OCI-LY7 (cell line): ENCODE measurements around the gene SYK. TPM values are rescaled to one million over a fixed set of nuclear protein-coding genes. Genes with fewer than 3 reads are reported as not detected.

Source experiments
- BruUV-seq: library from RNA; stranded (reverse); fragments of 400-500 nt; replicated peaks from 2 replicates; lab custom pipeline; 2021; lab: Mats Ljungman, UMichigan
- CTCF ChIA-PET: fragments of 300-600 bp; sonication (Branson Sonifier 250); formaldehyde crosslinking; loops from one replicate; lab custom pipeline; 2022; ENCODE audit warnings: antibody characterized with exemption; ENCODE audit not compliant: unreplicated experiment; lab: Charles Lee
- POLR2A ChIA-PET: fragments of 300-600 bp; sonication (Branson Sonifier 250); formaldehyde crosslinking; loops from one replicate; lab custom pipeline; 2022; ENCODE audit warnings: antibody characterized with exemption; lab: Charles Lee
- DNase-seq: peaks from one replicate; pipeline ENCODE4 v3.0.0-alpha.2; 2015; ENCODE audit warnings: low spot score
- H2AFZ ChIP-seq: fragments of 200-600 bp; sonication (generic), shearing (Covaris generic); 2 replicates; pipeline ENCODE4 v1.6.1; 2014; ENCODE audit warnings: mild to moderate bottlenecking, antibody characterized with exemption, low read length, moderate library complexity
- H3K27ac ChIP-seq: fragments of 200-600 bp; sonication (generic); 2 replicates; pipeline ENCODE4 v1.5.1; 2014; ENCODE audit warnings: mixed run types, low read depth, mild to moderate bottlenecking, moderate library complexity, low read length, inconsistent platforms; ENCODE audit not compliant: poor library complexity, severe bottlenecking
- H3K36me3 ChIP-seq: fragments of 200-600 bp; sonication (generic); 2 replicates; pipeline ENCODE4 v1.6.1; 2014; ENCODE audit warnings: mild to moderate bottlenecking, antibody characterized with exemption, low read length, moderate library complexity, mixed read lengths; ENCODE audit not compliant: insufficient read depth
- H3K4me1 ChIP-seq: fragments of 200-600 bp; sonication (generic); 2 replicates; pipeline ENCODE4 v1.5.1; 2014; ENCODE audit warnings: mild to moderate bottlenecking, low read length; ENCODE audit not compliant: insufficient read depth, poor library complexity, severe bottlenecking
- H3K4me2 ChIP-seq: fragments of 200-600 bp; sonication (generic); 2 replicates; pipeline ENCODE4 v1.6.1; 2014; ENCODE audit warnings: mild to moderate bottlenecking, low read length
- H3K4me3 ChIP-seq: fragments of 200-600 bp; sonication (generic); 2 replicates; pipeline ENCODE4 v1.5.1; 2014; ENCODE audit warnings: mild to moderate bottlenecking, low read depth, low read length; ENCODE audit not compliant: poor library complexity, severe bottlenecking
- H3K79me2 ChIP-seq: fragments of 200-600 bp; sonication (generic); 2 replicates; pipeline ENCODE4 v1.6.1; 2016; ENCODE audit warnings: low read depth, mild to moderate bottlenecking, low read length, moderate library complexity, mixed read lengths; ENCODE audit not compliant: insufficient read depth
- H3K9me2 ChIP-seq: fragments of 200-600 bp; sonication (generic); 2 replicates; pipeline ENCODE4 v1.6.1; 2016; ENCODE audit warnings: mild to moderate bottlenecking, low read length, mixed read lengths; ENCODE audit not compliant: insufficient read depth
- H3K9me3 ChIP-seq: fragments of 200-600 bp; sonication (generic); 2 replicates; pipeline ENCODE4 v1.6.1; 2014; ENCODE audit warnings: mild to moderate bottlenecking, mixed run types, low read length, mixed read lengths
- H4K20me1 ChIP-seq: fragments of 200-600 bp; sonication (generic); 2 replicates; pipeline ENCODE4 v1.6.1; 2014; ENCODE audit warnings: mild to moderate bottlenecking, antibody characterized with exemption, low read length, moderate library complexity, mixed read lengths; ENCODE audit not compliant: insufficient read depth
- EZH2phosphoT487 ChIP-seq: fragments of 200-600 bp; sonication (generic); IDR thresholded peaks from 2 replicates; pipeline ENCODE4 v1.6.1; 2018; ENCODE audit warnings: low read depth, borderline replicate concordance, mild to moderate bottlenecking, mixed run types, antibody characterized with exemption, low read length, moderate library complexity, mixed read lengths
- intact Hi-C: fragments of 100-400 bp; cut with micrococcal nuclease; formaldehyde crosslinking; loops from one replicate; pipeline ENCODE4 v1.10.0; 2022; ENCODE audit not compliant: unreplicated experiment
- total RNA-seq, 2 experiments: library from RNA; depleted of rRNA in 1 of 2; stranded (reverse); fragments of >200 nt in 1 of 2; shearing (Covaris generic) in 1 of 2; gene quantifications; 2 replicates each; pipeline ENCODE4 v1.2.3, GENCODE V29; 2014 to 2022
- TF ChIP-seq, protein P1 (sequence below): fragments of 200-600 bp; sonication (generic); conservative IDR thresholded peaks from 2 replicates; pipeline ENCODE4 v1.5.1; 2014; ENCODE audit warnings: mild to moderate bottlenecking, antibody characterized with exemption, low read length, moderate library complexity, mixed read lengths

Gene SYK
- total RNA-seq, 2 experiments from 2014 or later = 112 to 175 TPM

DNA sequence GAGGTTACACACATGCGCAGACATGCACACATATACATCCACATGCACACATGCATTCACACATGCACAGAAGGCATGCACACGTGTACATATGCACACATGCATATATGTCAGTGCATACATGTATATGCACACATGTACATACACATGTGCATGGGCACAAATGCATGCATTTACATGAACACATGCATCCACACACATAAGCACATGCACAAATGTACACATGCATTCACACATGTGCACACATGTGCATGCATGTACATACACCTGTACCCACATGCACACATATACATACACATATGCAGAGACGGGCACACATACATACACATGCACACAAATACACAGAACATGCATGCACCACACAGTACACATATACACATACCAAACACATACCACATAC lies 97.7 kb downstream of the SYK start:
- Histone ChIP-seq H3K27ac (no peak overlapping the region), H3K9me3 (no peaks in the 10 kb centered on the region), H3K36me3 (peaks cover 76% of the 10 kb centered on the region), H4K20me1 (no peaks in the 10 kb centered on the region), H3K4me1 (no peaks in the 10 kb centered on the region), H3K9me2 (no peaks in the 10 kb centered on the region), H2AFZ (no peak overlapping the region), H3K4me2 (no peak overlapping the region), H3K79me2 (no peaks in the 10 kb centered on the region), H3K4me3 (no peak overlapping the region)
- no TSS peak for BruUV-seq
- ChIA-PET POLR2A (interaction anchor here (1.1 kb wide), 1 partner anchor 26 kb away, joined by 4 read pairs; no protein-coding TSS in a partner anchor), CTCF (no interaction called here)
- DNase-seq = no peak
- intact Hi-C loops = no loop called here
- TF ChIP-seq, protein P1, sequence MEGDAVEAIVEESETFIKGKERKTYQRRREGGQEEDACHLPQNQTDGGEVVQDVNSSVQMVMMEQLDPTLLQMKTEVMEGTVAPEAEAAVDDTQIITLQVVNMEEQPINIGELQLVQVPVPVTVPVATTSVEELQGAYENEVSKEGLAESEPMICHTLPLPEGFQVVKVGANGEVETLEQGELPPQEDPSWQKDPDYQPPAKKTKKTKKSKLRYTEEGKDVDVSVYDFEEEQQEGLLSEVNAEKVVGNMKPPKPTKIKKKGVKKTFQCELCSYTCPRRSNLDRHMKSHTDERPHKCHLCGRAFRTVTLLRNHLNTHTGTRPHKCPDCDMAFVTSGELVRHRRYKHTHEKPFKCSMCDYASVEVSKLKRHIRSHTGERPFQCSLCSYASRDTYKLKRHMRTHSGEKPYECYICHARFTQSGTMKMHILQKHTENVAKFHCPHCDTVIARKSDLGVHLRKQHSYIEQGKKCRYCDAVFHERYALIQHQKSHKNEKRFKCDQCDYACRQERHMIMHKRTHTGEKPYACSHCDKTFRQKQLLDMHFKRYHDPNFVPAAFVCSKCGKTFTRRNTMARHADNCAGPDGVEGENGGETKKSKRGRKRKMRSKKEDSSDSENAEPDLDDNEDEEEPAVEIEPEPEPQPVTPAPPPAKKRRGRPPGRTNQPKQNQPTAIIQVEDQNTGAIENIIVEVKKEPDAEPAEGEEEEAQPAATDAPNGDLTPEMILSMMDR = no peak
- TF ChIP-seq EZH2phosphoT487 = no peak

DNA sequence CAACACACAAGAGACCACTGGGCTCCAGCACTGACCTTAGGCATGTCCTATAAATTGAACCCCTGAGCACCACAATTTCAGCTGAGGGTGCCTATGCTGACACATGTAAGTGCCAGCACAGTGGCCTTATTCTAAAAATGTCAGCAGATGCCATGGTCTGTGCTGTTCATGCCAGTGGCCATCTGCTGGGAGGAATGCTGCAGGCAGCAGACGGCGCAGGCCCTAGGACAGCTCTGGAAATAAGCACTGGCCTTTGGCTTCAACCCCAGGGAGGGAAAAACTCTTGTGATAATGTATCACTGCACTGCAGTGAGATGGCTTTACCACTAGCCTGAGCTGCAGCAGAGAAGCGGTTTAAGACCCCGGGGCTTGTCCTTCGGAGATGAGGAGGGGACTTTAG lies 98.5 kb downstream of the SYK start:
- Histone ChIP-seq H3K4me1 (peaks cover 7% of the 10 kb centered on the region), H2AFZ (no peak overlapping the region), H3K36me3 (peaks cover 67% of the 10 kb centered on the region), H3K4me2 (no peak overlapping the region), H3K9me2 (no peaks in the 10 kb centered on the region), H3K9me3 (no peaks in the 10 kb centered on the region), H3K79me2 (no peaks in the 10 kb centered on the region), H3K27ac (no peak overlapping the region), H4K20me1 (no peaks in the 10 kb centered on the region), H3K4me3 (no peak overlapping the region)
- BruUV-seq = no TSS peak
- TF ChIP-seq, protein P1 = no peak
- TF ChIP-seq EZH2phosphoT487 = no peak
- DNase-seq = no peak
- ChIA-PET POLR2A (interaction anchor here (1.5 kb wide), 1 partner anchor 9 kb away, joined by 4 read pairs; no protein-coding TSS in a partner anchor), CTCF (no interaction called here)
- intact Hi-C loops = no loop called here

- Histone ChIP-seq H3K27ac (no peak overlapping the region), H3K4me1 (peaks cover 13% of the 10 kb centered on the region), H3K9me3 (no peaks in the 10 kb centered on the region), H3K4me2 (no peak overlapping the region), H3K36me3 (peaks cover 49% of the 10 kb centered on the region), H3K79me2 (no peaks in the 10 kb centered on the region), H2AFZ (no peak overlapping the region), H3K4me3 (no peak overlapping the region), H4K20me1 (no peaks in the 10 kb centered on the region), H3K9me2 (no peaks in the 10 kb centered on the region)
- no TSS peak for BruUV-seq
- ChIA-PET CTCF (no interaction called here), POLR2A (no interaction called here)
- TF ChIP-seq, protein P1 = no peak
- no peak for TF ChIP-seq EZH2phosphoT487
- DNase-seq = no peak
- intact Hi-C loops = no loop called here
Measured at GRCh38 chr9:90901933-90902332, 100.3 kb downstream of the SYK start.
